HCT116 (cell line): ENCODE data around the gene CLEC4C. TPM values are rescaled to one million over a fixed set of nuclear protein-coding genes. Genes with fewer than 3 reads are reported as not detected.

Source experiments
- ATAC-seq: fragments of 200-7000 bp; cut with Tn5 transposase; 2 replicates; pipeline ENCODE4 v1.9.1; 2020; ENCODE audit warnings: mild to moderate bottlenecking, moderate library complexity
- BruUV-seq: library from RNA; stranded (reverse); fragments of 400-500 nt; replicated peaks from 2 replicates; lab custom pipeline; 2021; lab: Mats Ljungman, UMichigan
- CTCF ChIA-PET: fragments of 300-600 bp; sonication (Branson Sonifier 250); formaldehyde crosslinking; loops from one replicate; lab custom pipeline; 2021; ENCODE audit warnings: antibody characterized with exemption; lab: Charles Lee
- POLR2A ChIA-PET: fragments of 300-600, 350-600 bp; sonication (Branson Sonifier 250); formaldehyde crosslinking; loops from one replicate; lab custom pipeline; 2021; ENCODE audit warnings: antibody characterized with exemption; lab: Charles Lee
- RAD21 ChIA-PET, 2 experiments: fragments of 300-600 bp; sonication (Branson Sonifier 250); formaldehyde crosslinking; loops; one replicate each; lab custom pipeline; 2023; ENCODE audit warnings: low total read pairs in 2 of 2; ENCODE audit not compliant: uncharacterized antibody in 2 of 2, unreplicated experiment in 2 of 2, low non-redundant PET in 1 of 2; lab: Charles Lee
- DNase-seq: peaks from one replicate; pipeline ENCODE4 v3.0.0-alpha.2; 2010; ENCODE audit warnings: low read depth, low spot score
- H2AFZ ChIP-seq: fragments of 200-600 bp; shearing (Covaris generic), sonication (generic); 2 replicates; pipeline ENCODE4 v1.6.1; 2017; ENCODE audit warnings: low read depth, mixed run types, mixed read lengths, antibody characterized with exemption, low read length; ENCODE audit not compliant: poor library complexity, severe bottlenecking
- H3K27ac ChIP-seq: 2 replicates; pipeline ENCODE4 v1.5.1; 2012; ENCODE audit warnings: low read depth, low read length
- H3K27me3 ChIP-seq: fragments of 200-600 bp; sonication (generic); 2 replicates; pipeline ENCODE4 v1.6.1; 2016; ENCODE audit warnings: mixed run types, low read length, mixed read lengths; ENCODE audit not compliant: insufficient read depth
- H3K36me3 ChIP-seq, 2 experiments: fragments of 200-500 bp in 1 of 2; fragments of 200-600 bp in 1 of 2; sonication (Bioruptor generic) in 1 of 2; sonication (generic) in 1 of 2; 2 replicates each; pipeline versions ENCODE4 v1.5.1 to v1.6.1; 2014 to 2016; ENCODE audit warnings: low read length in 2 of 2, inconsistent platforms in 1 of 2, mixed read lengths in 1 of 2, mixed run types in 1 of 2; ENCODE audit not compliant: insufficient read depth in 2 of 2, control insufficient read depth in 1 of 2
- H3K4me1 ChIP-seq, 2 experiments: fragments of 200-600 bp in 1 of 2; sonication (generic) in 1 of 2; 2 replicates each; pipeline versions ENCODE4 v1.5.1 to v1.6.1; 2012 to 2017; ENCODE audit warnings: low read length in 2 of 2, inconsistent platforms in 1 of 2, mild to moderate bottlenecking in 1 of 2, mixed read lengths in 1 of 2, mixed run types in 1 of 2, moderate library complexity in 1 of 2; ENCODE audit not compliant: insufficient read depth in 2 of 2, control insufficient read depth in 1 of 2
- H3K4me2 ChIP-seq: fragments of 200-600 bp; sonication (generic); 2 replicates; pipeline ENCODE4 v1.6.1; 2017; ENCODE audit warnings: mixed run types, low read length, mixed read lengths
- H3K4me3 ChIP-seq, 2 experiments: fragments of 200-600 bp in 1 of 2; sonication (generic) in 1 of 2; replicated peaks in 1 of 2; 2 replicates each; pipeline ENCODE4 v1.5.1; 2011 to 2016; ENCODE audit warnings: low read length in 2 of 2, control low read depth in 1 of 2, low read depth in 1 of 2, mild to moderate bottlenecking in 1 of 2, mixed read lengths in 1 of 2, mixed run types in 1 of 2
- H3K79me2 ChIP-seq: fragments of 200-600 bp; sonication (generic); 2 replicates; pipeline ENCODE4 v1.6.1; 2017; ENCODE audit warnings: mild to moderate bottlenecking, mixed run types, low read length, moderate library complexity, mixed read lengths; ENCODE audit not compliant: insufficient read depth
- H3K9ac ChIP-seq: fragments of 200-600 bp; sonication (generic); 2 replicates; pipeline ENCODE4 v1.6.1; 2016; ENCODE audit warnings: low read length, mixed read lengths
- H3K9me2 ChIP-seq: fragments of 200-600 bp; sonication (generic), shearing (Covaris generic); 2 replicates; pipeline ENCODE4 v1.6.1; 2017; ENCODE audit warnings: mixed run types, mild to moderate bottlenecking, moderate library complexity; ENCODE audit not compliant: insufficient read depth
- H3K9me3 ChIP-seq, 2 experiments: fragments of 200-500 bp in 1 of 2; fragments of 200-600 bp in 1 of 2; sonication (Bioruptor generic) in 1 of 2; sonication (generic) in 1 of 2; 2 replicates each; pipeline ENCODE4 v1.6.1; 2014 to 2017; ENCODE audit warnings: low read length in 2 of 2, mixed read lengths in 2 of 2, inconsistent platforms in 1 of 2, low read depth in 1 of 2, mild to moderate bottlenecking in 1 of 2, mixed run types in 1 of 2, moderate library complexity in 1 of 2; ENCODE audit not compliant: control insufficient read depth in 1 of 2, insufficient read depth in 1 of 2
- H4K20me1 ChIP-seq: fragments of 200-600 bp; sonication (generic), shearing (Covaris generic); 2 replicates; pipeline ENCODE4 v1.6.1; 2017; ENCODE audit warnings: mixed run types, mild to moderate bottlenecking, moderate library complexity; ENCODE audit not compliant: insufficient read depth
- ELF1 ChIP-seq: IDR thresholded peaks from 2 replicates; pipeline ENCODE4 v1.6.1; 2012; ENCODE audit warnings: low read depth, borderline replicate concordance
- EZH2phosphoT487 ChIP-seq: fragments of 200-600 bp; IDR thresholded peaks from 2 replicates; pipeline ENCODE4 v1.6.1; 2018; ENCODE audit warnings: antibody characterized with exemption, borderline replicate concordance
- FOSL1 ChIP-seq: IDR thresholded peaks from 2 replicates; pipeline ENCODE4 v1.6.1; 2012; ENCODE audit warnings: low read depth
- JUND ChIP-seq: IDR thresholded peaks from 2 replicates; pipeline ENCODE4 v1.6.1; 2012
- MAX ChIP-seq: IDR thresholded peaks from 2 replicates; pipeline ENCODE4 v1.6.1; 2012
- POLR2A ChIP-seq: IDR thresholded peaks from 2 replicates; pipeline ENCODE4 v1.7.0; 2011; ENCODE audit warnings: borderline replicate concordance; ENCODE audit not compliant: insufficient read depth, insufficient read length; ENCODE audit errors: extremely low read depth
- REST ChIP-seq: IDR thresholded peaks from 2 replicates; pipeline ENCODE4 v1.6.1; 2012; ENCODE audit warnings: low read depth
- TCF7L2 ChIP-seq: IDR thresholded peaks from 2 replicates; pipeline ENCODE4 v1.7.0; 2011; ENCODE audit warnings: borderline replicate concordance, inconsistent platforms; ENCODE audit not compliant: insufficient read depth, insufficient read length; ENCODE audit errors: extremely low read depth
- ZFX ChIP-seq: fragments of 450-650 bp; IDR thresholded peaks from 2 replicates; pipeline ENCODE4 v1.6.1; 2017
- intact Hi-C: fragments of 100-400 bp; cut with micrococcal nuclease; formaldehyde crosslinking; loops from 2 replicates; pipeline ENCODE4 v1.10.0; 2022
- total RNA-seq: library from RNA; stranded (reverse); gene quantifications from one replicate; pipeline ENCODE4 v1.2.1, GENCODE V29; 2021; ENCODE audit not compliant: unreplicated experiment

CLEC4C gene
- total RNA-seq, 1 experiment from 2014 or later, result not detected

GRCh38 chr12:7732993-7733392, 14.2 kb downstream of the CLEC4C start:
- Histone ChIP-seq H3K36me3 (no peaks in the 10 kb centered on the region), H4K20me1 (no peaks in the 10 kb centered on the region), H3K9me2 (no peaks in the 10 kb centered on the region), H3K27ac (no peak overlapping the region), H3K4me3 (no peak overlapping the region), H3K4me2 (no peak overlapping the region), H3K4me1 (no peaks in the 10 kb centered on the region), H3K9ac (no peak overlapping the region), H3K9me3 (no peaks in the 10 kb centered on the region), H3K27me3 (no peaks in the 10 kb centered on the region), H2AFZ (no peak overlapping the region), H3K79me2 (no peaks in the 10 kb centered on the region)
- intact Hi-C loops, result no loop called here
- no TSS peak for BruUV-seq
- ChIA-PET RAD21 (no interaction called here), POLR2A (no interaction called here), CTCF (no interaction called here)
- DNase-seq (no peak), ATAC-seq (no peak)
- TF ChIP-seq POLR2A (no peak), EZH2phosphoT487 (no peak), REST (no peak), ZFX (no peak), MAX (no peak), TCF7L2 (no peak), ELF1 (no peak), FOSL1 (no peak), JUND (no peak)
